Smooth muscle cell of the brain vasculature (primary cell): ENCODE results near the gene DNAJC17.
A peak's percentile ranks its signal among the peaks of the same experiment; 100 is the strongest.

Source experiments
- DNase-seq: peaks from one replicate; pipeline ENCODE4 v3.0.0-alpha.2; 2012; ENCODE audit warnings: low read depth, low spot score

DNAJC17 gene

GRCh38 chr15:40830884-40831283 lies 23.6 kb upstream of the DNAJC17 start:
- DNase-seq: no peak

GRCh38 chr15:40829115-40829514 lies 21.8 kb upstream of the DNAJC17 start:
- DNase-seq: no peak

DNA sequence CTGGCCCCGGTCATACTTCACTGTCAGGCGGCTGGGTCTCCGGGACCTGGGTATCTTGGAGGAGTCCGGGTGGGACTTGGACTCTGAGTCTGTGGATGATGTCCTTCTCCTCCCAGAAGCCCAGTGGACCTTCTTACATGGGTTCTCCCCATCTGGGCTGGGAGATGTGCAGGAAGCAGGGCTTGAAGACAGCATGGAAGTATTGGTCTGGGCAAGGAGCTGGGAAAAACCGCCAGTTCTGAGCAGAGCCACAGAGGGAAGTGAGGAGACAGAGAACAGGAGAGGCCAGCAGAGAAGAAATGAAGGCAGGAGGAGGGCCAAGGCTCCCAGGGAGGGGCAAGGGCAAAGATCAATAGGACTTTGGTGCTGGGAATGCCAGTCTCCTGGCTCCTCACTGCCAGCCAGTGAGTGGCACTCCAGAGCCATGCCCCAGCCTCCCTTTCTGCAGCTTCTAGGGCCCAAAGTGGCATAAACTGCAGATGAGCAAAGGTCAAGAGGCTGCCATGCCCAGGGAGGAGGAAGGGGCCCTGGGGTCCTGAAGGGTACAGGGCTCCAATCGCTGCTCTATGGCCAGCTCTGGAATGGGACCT lies 21.3 kb upstream of the DNAJC17 start, which contains the start of gene PPP1R14D:
PPP1R14D (minus strand) TSS at position 262 of the 590 bp plus-strand sequence; CDS start at position 195, 67 bp downstream.
- DNase-seq: no peak

GRCh38 chr15:40826423-40827075 lies 19.3 kb upstream of the DNAJC17 start:
- DNase-seq: no peak

DNA sequence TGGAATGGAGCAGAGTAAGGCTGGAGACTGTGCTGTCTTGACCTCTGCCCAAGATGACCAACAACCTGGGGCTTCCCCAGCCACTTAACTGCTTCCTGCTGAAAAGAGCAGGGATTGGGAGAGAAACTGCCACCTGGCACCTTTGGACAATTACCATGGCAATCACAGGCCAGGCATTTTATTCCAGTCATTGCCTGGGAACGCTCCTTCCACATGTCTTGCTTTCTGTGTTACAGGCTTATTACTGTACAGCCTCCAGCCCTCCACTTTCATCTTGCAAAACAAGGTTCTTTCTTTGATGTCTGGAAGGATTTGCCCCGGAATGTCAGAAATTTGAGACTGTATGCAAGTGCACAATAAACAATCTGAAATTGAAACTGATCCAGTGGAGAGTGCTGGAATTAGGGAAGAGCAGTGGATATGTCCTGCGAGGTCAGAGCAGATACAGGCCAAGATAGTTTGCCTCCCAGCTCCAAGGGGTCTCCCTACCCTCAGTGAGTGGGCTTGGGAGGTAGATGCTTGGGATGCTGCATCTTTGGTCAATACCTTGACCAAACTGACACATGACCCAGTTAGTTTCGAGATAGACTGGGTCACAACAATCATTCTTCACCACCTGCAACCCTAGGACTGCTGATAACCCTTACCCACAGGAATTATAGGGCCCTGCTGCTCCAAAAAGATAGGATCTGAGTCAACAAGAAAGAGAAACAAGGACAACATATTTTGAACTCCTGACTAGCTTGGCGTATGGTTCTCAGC lies 18.6 kb upstream of the DNAJC17 start:
- DNase-seq: no peak

DNA sequence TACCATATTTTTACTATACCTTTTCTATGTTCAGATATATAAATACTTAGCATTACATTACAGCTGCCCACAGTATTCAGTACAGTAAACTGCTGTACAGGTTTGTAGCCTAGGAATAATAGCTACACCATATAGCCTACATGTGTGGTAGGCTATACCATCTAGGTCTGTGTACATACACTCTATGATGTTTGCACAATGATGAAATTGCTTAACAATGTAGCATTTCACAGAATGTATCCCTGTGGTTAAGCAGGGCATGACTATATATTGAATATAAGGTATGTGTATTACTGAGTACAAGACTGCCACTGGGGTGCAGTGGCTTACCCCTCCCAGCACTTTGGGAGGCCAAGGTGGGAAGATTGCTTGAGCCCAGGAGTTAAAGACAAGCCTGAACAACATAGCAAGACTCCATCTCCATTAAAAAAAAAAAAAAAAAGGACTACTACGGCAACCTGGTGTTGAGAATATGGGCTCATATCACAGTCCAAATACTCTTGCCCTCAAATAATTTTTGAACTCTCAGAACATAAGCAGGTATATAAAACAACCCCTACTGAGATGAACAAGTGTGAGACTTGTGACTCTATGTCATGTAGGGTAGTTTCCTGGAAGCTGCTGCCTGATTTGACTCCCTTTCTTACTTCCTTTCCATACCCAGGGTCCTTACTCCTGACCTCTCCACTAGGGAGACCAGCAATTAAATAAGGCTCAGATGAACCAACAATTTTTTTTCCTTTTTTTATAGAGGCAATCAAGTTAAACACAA lies 16.5 kb upstream of the DNAJC17 start:
- no peak for DNase-seq

DNA sequence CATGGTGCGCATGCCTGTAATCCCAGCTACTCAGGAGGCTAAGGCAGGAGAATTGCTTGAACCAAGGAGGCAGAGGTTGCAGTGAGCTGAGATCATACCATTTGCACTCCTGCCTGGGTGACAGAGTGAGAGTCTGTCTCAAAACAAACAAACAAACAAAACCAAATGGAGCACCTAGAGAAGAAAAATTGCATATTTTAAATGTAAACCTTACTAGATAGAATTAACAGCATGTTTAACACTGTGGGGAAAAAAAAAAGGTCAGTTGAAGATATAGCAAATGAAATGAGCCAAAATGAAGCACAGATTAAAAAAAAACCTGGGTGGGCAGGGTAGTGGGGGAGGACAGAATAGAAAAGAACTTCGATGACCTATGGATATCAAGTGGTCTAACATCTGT lies 13.9 kb upstream of the DNAJC17 start:
- DNase-seq: no peak

DNA sequence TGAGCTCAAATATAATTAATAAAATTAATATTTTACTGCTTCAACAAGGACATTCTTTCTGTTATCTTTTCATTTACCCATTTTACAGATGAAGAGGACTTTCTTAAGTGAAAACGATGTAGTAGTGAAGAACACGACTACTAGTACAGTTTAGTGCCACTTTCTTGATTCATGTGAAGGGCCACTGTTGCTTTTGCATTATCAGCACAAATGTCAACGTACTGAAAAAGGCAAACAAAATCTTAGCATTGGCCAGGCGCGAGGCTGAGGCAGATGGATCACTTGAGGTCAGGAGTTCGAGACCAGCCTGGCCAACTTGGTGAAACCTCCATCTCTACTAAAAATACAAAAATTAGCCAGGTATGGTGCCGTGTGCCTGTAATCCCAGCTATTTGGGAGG lies 11.8 kb upstream of the DNAJC17 start:
- no peak for DNase-seq

GRCh38 chr15:40815042-40815698 lies 7.9 kb upstream of the DNAJC17 start:
- DNase-seq: no peak

- DNase-seq: no peak
These were observed 5.6 kb upstream of the DNAJC17 start for GRCh38 chr15:40812721-40813425.

DNA sequence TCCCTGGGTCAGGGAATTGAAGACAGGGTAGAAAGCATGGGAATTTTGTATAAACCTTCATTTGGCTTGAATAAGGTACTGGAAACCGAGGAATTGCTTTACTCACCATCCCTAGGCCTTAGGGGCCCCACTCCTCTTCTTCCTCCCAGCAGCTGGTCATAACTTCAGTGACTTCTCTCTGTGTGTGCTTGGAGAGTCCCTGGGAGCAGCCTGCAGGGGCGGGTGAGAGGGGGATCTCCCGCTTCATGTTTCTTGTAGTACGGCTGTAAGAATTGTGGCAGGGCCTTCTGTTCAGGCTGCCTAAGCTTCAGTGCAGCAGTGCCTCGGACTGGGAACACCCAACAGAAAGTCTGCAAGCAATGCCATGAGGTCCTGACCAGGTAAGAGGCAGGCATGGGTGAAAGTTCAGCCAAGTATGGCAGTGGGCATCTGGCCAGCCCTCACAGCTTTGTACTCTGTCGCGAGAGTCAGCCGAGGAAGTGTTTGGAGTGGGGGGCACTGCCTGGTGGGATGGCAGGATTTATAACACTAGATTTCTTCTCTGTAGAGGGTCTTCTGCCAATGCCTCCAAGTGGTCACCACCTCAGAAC lies 1.7 kb upstream of the DNAJC17 start:
- no peak for DNase-seq

DNA sequence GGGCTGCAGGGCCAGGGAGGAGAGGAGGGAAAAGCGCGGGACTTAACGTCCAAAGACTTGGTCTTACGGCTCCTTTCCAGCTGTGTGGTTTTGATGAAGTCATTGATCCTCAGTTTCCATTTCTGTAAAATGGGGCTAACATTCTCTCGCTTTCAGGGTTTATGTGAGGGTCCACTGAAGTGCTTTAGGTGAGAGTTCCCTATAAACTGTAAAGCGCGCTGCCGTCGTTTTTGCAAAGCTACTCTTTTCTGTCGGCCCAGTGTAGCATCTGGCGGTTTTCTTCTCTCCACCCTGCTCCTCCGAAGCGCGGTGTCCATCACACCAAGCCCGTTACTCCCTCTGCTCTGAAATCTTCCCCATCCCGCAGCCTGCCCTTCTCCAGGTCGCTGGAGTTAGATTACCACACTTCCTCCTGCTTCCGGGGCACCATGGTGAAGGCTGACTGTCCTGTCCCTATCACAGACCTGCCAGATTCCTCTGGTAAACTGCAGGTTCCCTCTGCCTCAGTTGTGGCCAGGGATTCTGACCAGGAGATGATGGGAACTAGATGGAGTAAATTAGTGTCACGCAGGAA lies 702 bp upstream of the DNAJC17 start:
- DNase-seq: no peak

DNA sequence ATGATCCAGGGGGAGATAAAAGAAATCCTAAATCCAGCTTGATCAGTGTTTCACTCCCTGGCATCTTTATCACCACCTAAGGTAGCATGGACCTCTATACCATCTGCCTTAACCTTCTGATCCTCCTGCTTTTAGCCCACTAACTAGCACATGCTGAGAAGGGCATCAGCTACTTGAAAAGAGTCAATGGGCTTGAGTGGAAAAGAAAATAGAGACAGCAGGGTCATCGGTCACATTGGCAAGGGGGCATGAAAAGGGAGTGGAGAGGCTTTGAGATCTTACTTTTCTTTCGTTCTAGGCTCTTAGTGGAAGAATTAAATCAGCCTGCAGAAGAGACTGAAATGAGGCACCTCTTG lies 623 bp downstream of the DNAJC17 start:
- DNase-seq: no peak

DNA sequence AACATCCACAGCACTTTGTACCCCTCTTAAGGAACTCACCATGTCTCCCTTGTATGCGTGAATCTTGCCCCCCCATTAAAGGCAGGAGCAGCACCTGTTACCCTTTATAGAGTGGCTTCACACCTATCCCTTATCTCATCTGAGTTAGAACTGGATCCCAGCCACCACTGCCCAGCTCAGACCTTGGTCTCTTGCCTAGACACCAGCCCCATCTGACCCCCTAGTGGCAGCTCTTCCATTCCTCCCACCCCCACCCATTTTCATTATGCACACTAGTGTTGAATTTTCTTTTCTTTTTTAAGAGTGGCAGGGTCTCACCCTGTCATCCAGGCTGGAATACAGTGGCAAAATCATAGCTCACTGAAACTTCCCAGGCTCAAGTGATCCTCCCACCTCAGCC lies 3.6 kb downstream of the DNAJC17 start:
- no peak for DNase-seq

GRCh38 chr15:40803076-40803475 lies 4.2 kb downstream of the DNAJC17 start:
- no peak for DNase-seq

- DNase-seq: no peak
These were observed 7.8 kb downstream of the DNAJC17 start for GRCh38 chr15:40799523-40799922.

- DNase-seq: no peak
These were observed 10.8 kb downstream of the DNAJC17 start for GRCh38 chr15:40796512-40796911.

- DNase-seq: no peak
These were observed 11.2 kb downstream of the DNAJC17 start for GRCh38 chr15:40796041-40796440.

DNA sequence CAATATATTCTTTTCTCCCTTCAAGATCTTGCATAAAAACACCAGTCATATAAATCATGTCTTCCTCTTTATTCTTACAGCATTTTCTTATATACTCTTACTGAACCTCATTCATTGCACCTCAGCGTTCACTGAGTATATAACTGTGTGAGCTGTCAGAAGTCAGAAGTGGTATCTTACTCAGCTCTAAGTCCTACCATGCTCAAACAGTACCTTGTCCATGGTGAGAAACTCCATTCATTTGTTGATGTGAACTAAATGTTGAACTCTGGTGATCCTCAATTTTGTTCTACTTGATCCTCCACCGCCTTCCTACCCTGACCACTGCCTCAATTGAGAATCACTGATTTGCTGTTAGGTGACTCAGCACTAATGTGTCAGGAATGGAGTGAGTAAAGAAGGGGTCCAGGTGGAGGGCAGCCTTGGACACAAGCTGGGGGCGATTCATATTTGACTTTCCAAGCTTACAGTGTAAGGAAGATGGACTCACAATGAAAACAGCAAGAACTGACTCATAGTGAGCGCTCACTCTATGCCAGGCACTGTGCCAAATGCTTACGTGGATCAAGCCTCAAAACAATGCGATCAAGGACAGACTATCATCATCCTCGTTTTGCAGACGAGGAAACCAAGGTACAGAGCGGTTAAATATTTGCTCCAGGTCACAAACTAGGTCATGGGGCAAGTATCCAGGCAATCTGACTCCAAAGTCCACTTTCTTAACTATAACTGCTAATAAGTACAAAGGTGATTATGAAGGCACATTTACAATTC lies 13.9 kb downstream of the DNAJC17 start:
- peak; percentile 87 for DNase-seq
